Ishikawa (cell line): ENCODE data around the gene RPRD2.

ENCODE experiments used
- CEBPB ChIP-seq: IDR thresholded peaks from 2 replicates; pipeline ENCODE4 v1.6.1; 2012
- CREB1 ChIP-seq: IDR thresholded peaks from 2 replicates; pipeline ENCODE4 v1.6.1; 2012; ENCODE audit warnings: low read depth
- EGR1 ChIP-seq: IDR thresholded peaks from 2 replicates; pipeline ENCODE4 v1.6.1; 2012
- EP300 ChIP-seq: IDR thresholded peaks from 2 replicates; pipeline ENCODE4 v1.6.1; 2012; ENCODE audit warnings: borderline replicate concordance
- FOXM1 ChIP-seq: IDR thresholded peaks from 2 replicates; pipeline ENCODE4 v1.6.1; 2012; ENCODE audit warnings: low read depth, borderline replicate concordance
- MAX ChIP-seq: IDR thresholded peaks from 2 replicates; pipeline ENCODE4 v1.6.1; 2012
- NFIC ChIP-seq: IDR thresholded peaks from 2 replicates; pipeline ENCODE4 v1.6.1; 2012
- TAF1 ChIP-seq: IDR thresholded peaks from 2 replicates; pipeline ENCODE4 v1.6.1; 2012; ENCODE audit warnings: low read depth, mild to moderate bottlenecking
- TCF12 ChIP-seq: IDR thresholded peaks from 2 replicates; pipeline ENCODE4 v1.6.1; 2012; ENCODE audit warnings: low read depth
- TEAD4 ChIP-seq: IDR thresholded peaks from 2 replicates; pipeline ENCODE4 v1.6.1; 2012
- YY1 ChIP-seq: IDR thresholded peaks from 2 replicates; pipeline ENCODE4 v1.6.1; 2012; ENCODE audit warnings: low read depth
- ZBTB7A ChIP-seq: IDR thresholded peaks from 2 replicates; pipeline ENCODE4 v1.6.1; 2012; ENCODE audit warnings: low read depth

The RPRD2 gene

GRCh38 chr1:150525348-150525747 is 161.4 kb downstream of the RPRD2 start:
- TF ChIP-seq CEBPB (no peak), EP300 (no peak), YY1 (no peak), TEAD4 (no peak), CREB1 (no peak), EGR1 (no peak), MAX (no peak), TCF12 (no peak), NFIC (no peak), TAF1 (no peak), ZBTB7A (no peak), FOXM1 (no peak)
